ENCODE data around the gene PTS. TPM values are rescaled to one million over a fixed set of nuclear protein-coding genes. Genes with fewer than 3 reads are reported as not detected.

The PTS gene
- polyA plus RNA-seq, 2 of the 4 experiments (the other 2 are of a cell fraction): 33.9 to 48.5 TPM

DNA sequence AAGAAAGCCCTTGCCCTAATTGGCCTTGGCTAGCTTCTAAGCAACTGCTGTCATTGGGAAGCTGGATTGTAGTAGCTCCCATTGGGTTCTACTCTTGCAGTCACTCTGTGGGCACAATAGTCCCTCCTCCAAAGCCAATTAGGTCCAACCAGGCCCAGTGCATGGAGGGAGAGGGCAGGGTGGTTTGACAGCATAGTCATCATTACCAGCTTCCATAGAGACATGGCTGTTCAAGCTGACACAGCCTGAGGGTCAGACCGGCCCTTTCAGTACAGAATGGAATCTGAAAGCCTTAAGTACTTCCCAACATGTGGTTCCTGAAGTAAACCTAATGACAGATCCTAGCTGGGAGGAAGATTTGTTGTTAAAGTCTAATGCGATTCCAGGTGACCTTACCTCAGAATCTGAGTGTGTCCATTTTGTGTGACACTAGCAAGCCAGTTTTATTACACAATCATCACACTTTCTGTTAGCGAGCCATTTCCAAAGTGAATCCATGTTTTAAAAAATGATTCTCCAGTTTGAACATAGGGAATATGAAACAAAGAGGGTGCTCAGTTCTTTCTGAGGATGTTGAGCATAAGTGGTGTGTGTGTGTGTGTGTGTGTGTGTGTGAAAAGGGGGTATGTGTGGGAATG lies 27.5 kb downstream of the PTS start:
- POLR2A ChIA-PET: no interaction called here
- ATAC-seq (no peak), FAIRE-seq (no peak), DNase-seq (ENCODE audit: low read depth in 1 of 2, low spot score in 1 of 2) (no peak)
- Histone ChIP-seq H3K4me1 (no peaks in the 10 kb centered on the region), H3K9me3 (no peaks in the 10 kb centered on the region), H3K27ac (no peak overlapping the region), H3K4me3 (no peak overlapping the region), H3K4me2 (no peak overlapping the region)
- TF ChIP-seq HOXA7 (CRISPR knock-in tag; IDR thresholded peaks at IDR 0.05): no peak
- TF ChIP-seq MAFK (IDR thresholded peaks at IDR 0.05; ENCODE audit: partially characterized antibody): no peak
- no peak for TF ChIP-seq ZC3H11A (IDR thresholded peaks at IDR 0.05)
- TF ChIP-seq, protein P1, sequence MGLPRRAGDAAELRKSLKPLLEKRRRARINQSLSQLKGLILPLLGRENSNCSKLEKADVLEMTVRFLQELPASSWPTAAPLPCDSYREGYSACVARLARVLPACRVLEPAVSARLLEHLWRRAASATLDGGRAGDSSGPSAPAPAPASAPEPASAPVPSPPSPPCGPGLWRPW (IDR thresholded peaks at IDR 0.05): no peak
- TF ChIP-seq, protein P2, sequence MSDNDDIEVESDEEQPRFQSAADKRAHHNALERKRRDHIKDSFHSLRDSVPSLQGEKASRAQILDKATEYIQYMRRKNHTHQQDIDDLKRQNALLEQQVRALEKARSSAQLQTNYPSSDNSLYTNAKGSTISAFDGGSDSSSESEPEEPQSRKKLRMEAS (IDR thresholded peaks at IDR 0.05): no peak
- TF ChIP-seq, protein P3, sequence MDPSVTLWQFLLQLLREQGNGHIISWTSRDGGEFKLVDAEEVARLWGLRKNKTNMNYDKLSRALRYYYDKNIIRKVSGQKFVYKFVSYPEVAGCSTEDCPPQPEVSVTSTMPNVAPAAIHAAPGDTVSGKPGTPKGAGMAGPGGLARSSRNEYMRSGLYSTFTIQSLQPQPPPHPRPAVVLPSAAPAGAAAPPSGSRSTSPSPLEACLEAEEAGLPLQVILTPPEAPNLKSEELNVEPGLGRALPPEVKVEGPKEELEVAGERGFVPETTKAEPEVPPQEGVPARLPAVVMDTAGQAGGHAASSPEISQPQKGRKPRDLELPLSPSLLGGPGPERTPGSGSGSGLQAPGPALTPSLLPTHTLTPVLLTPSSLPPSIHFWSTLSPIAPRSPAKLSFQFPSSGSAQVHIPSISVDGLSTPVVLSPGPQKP (IDR thresholded peaks at IDR 0.05; ENCODE audit: low read depth, low read length): no peak
- TF ChIP-seq GATA3 (IDR thresholded peaks at IDR 0.05; ENCODE audit: borderline replicate concordance): no peak
- 93% methylated on average over 3 of the region's 3 CpGs for WGBS (ENCODE audit: missing lambda C conversion rate)
- CTCF ChIA-PET: interaction anchor here (0.6 kb wide), 2 partner anchors 51 to 133 kb away, joined by 3 to 5 read pairs; no protein-coding TSS in a partner anchor

DNA sequence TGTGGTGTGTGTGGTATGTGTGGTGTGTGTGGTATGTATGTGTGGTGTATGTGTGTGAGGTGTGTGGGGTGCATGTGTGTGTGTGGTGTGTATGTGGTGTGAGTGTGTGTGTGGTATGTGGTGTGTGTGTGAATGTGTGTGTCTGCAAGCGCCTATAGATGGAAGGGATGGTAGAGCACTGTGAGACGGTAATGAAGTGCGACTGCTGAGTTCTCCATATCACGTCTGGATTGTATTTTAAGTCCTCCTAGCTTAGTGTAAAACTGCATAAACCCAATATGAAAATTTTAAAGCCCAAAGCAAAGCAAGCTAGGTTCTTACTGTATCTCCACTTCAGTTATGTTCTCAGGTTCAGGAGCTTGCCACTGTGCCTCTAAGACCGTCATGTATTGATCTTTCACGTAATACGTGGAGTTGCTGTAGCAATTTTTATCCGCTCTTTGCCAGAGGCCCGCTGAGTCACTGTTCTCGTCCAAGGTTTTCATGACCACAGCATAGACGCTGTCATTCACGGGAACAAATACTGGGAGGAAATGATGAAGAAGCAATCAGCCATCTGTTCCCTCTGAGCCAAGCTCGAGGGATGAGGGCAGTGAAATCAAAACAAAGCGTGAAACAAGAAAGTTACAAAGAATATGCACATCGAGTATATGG lies 29.0 kb downstream of the PTS start:
- H3K4me1 ChIP-seq: no peaks in the 10 kb centered on the region
- ChIA-PET POLR2A (no interaction called here), CTCF (no interaction called here)
- no peak overlapping the region for H3K4me3 ChIP-seq
- H3K9me3 ChIP-seq: no peaks in the 10 kb centered on the region
- FAIRE-seq: no peak
- no peak overlapping the region for H3K4me2 ChIP-seq
- no peak for DNase-seq (ENCODE audit: low read depth in 1 of 2, low spot score in 1 of 2)
- TF ChIP-seq CEBPB (IDR thresholded peaks at IDR 0.05): no peak
- no peak for TF ChIP-seq MYC (IDR thresholded peaks at IDR 0.05; ENCODE audit: borderline replicate concordance, low read length)
- TF ChIP-seq EHMT2 (IDR thresholded peaks at IDR 0.05; ENCODE audit: low read depth): no peak
- TF ChIP-seq CHD2 (IDR thresholded peaks at IDR 0.05; ENCODE audit: low read length, partially characterized antibody): no peak
- TF ChIP-seq POLR2A (IDR thresholded peaks at IDR 0.05; ENCODE audit: low read length): no peak
- TF ChIP-seq TP53 (CRISPR knock-in tag; IDR thresholded peaks at IDR 0.05): no peak
- no peak for TF ChIP-seq RAD21 (conservative IDR thresholded peaks at IDR 0.05 in 1 of 2, IDR thresholded peaks at IDR 0.05 in 1 of 2)
- TF ChIP-seq NFE2L2 (conservative IDR thresholded peaks at IDR 0.05; ENCODE audit: low read length): no peak
- no peak for TF ChIP-seq RCOR1 (IDR thresholded peaks at IDR 0.05; ENCODE audit: low read depth, low read length)
- TF ChIP-seq HOXA7 (CRISPR knock-in tag; IDR thresholded peaks at IDR 0.05): no peak
- no peak for TF ChIP-seq ZFP36 (IDR thresholded peaks at IDR 0.05; ENCODE audit: borderline replicate concordance, partially characterized antibody)
- no peak for TF ChIP-seq ESRRA (IDR thresholded peaks at IDR 0.05; ENCODE audit: borderline replicate concordance, low read length)
- TF ChIP-seq, protein P4, sequence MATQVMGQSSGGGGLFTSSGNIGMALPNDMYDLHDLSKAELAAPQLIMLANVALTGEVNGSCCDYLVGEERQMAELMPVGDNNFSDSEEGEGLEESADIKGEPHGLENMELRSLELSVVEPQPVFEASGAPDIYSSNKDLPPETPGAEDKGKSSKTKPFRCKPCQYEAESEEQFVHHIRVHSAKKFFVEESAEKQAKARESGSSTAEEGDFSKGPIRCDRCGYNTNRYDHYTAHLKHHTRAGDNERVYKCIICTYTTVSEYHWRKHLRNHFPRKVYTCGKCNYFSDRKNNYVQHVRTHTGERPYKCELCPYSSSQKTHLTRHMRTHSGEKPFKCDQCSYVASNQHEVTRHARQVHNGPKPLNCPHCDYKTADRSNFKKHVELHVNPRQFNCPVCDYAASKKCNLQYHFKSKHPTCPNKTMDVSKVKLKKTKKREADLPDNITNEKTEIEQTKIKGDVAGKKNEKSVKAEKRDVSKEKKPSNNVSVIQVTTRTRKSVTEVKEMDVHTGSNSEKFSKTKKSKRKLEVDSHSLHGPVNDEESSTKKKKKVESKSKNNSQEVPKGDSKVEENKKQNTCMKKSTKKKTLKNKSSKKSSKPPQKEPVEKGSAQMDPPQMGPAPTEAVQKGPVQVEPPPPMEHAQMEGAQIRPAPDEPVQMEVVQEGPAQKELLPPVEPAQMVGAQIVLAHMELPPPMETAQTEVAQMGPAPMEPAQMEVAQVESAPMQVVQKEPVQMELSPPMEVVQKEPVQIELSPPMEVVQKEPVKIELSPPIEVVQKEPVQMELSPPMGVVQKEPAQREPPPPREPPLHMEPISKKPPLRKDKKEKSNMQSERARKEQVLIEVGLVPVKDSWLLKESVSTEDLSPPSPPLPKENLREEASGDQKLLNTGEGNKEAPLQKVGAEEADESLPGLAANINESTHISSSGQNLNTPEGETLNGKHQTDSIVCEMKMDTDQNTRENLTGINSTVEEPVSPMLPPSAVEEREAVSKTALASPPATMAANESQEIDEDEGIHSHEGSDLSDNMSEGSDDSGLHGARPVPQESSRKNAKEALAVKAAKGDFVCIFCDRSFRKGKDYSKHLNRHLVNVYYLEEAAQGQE (IDR thresholded peaks at IDR 0.05): no peak
- TF ChIP-seq RFX5 (IDR thresholded peaks at IDR 0.05): no peak
- TF ChIP-seq KDM1A (IDR thresholded peaks at IDR 0.05; ENCODE audit: low read depth): no peak
- TF ChIP-seq, protein P5, sequence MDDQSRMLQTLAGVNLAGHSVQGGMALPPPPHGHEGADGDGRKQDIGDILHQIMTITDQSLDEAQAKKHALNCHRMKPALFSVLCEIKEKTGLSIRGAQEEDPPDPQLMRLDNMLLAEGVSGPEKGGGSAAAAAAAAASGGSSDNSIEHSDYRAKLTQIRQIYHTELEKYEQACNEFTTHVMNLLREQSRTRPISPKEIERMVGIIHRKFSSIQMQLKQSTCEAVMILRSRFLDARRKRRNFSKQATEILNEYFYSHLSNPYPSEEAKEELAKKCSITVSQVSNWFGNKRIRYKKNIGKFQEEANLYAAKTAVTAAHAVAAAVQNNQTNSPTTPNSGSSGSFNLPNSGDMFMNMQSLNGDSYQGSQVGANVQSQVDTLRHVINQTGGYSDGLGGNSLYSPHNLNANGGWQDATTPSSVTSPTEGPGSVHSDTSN (IDR thresholded peaks at IDR 0.05): no peak
- TF ChIP-seq, protein P6, sequence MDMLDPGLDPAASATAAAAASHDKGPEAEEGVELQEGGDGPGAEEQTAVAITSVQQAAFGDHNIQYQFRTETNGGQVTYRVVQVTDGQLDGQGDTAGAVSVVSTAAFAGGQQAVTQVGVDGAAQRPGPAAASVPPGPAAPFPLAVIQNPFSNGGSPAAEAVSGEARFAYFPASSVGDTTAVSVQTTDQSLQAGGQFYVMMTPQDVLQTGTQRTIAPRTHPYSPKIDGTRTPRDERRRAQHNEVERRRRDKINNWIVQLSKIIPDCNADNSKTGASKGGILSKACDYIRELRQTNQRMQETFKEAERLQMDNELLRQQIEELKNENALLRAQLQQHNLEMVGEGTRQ (IDR thresholded peaks at IDR 0.05): no peak
- TF ChIP-seq, protein P7, sequence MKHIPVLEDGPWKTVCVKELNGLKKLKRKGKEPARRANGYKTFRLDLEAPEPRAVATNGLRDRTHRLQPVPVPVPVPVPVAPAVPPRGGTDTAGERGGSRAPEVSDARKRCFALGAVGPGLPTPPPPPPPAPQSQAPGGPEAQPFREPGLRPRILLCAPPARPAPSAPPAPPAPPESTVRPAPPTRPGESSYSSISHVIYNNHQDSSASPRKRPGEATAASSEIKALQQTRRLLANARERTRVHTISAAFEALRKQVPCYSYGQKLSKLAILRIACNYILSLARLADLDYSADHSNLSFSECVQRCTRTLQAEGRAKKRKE (CRISPR knock-in tag; IDR thresholded peaks at IDR 0.05; ENCODE audit: low read depth): no peak
- TF ChIP-seq CBX8 (IDR thresholded peaks at IDR 0.05): no peak
- H3K27ac ChIP-seq: no peak overlapping the region
- WGBS (ENCODE audit: missing lambda C conversion rate): 63% methylated on average over 15 of the region's 15 CpGs
- ATAC-seq: no peak

All from A549 (cell line).